ENCODE measurements around the gene USP32. TPM values are rescaled to one million over a fixed set of nuclear protein-coding genes. Genes with fewer than 3 reads are reported as not detected.

USP32 gene
- total RNA-seq, 1 experiment from 2014 or later, result 24.7 TPM

- DNase-seq, result no peak
- H3K36me3 ChIP-seq, result no peaks in the 10 kb centered on the region
- H3K27me3 ChIP-seq, result peaks cover 8% of the 10 kb centered on the region; the same call in 1 of the 2 replicates
- no peaks in the 10 kb centered on the region for H3K9me3 ChIP-seq
- no peak overlapping the region for H3K4me3 ChIP-seq
Observed at GRCh38 chr17:60138769-60139437, 253.0 kb downstream of the USP32 start.

DNA sequence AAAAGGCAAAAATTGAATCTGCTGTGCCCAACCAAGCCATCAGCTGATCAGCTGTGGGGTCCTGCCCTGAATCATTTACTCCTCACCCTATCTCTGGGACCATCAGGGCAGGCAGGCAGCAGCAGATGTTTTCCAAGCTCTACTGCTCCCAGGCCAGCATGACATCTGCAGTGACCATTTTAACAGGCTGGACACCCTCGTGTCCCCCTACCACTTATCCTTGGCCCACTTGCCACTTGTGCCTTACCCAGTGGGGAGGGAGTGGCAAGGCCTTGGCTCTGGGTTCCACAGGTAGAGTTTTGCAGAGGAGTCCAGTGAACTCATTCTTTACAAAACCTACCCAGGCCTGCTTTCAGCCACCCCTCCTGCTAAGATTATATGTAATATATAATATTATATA is 254.2 kb downstream of the USP32 start:
- Histone ChIP-seq H3K36me3 (no peaks in the 10 kb centered on the region), H3K9me3 (no peaks in the 10 kb centered on the region), H3K27me3 (peaks cover 8% of the 10 kb centered on the region; the same call in 1 of the 2 replicates), H3K4me3 (no peak overlapping the region)
- no peak for DNase-seq

GRCh38 chr17:60135951-60136666 is 255.8 kb downstream of the USP32 start:
- Histone ChIP-seq H3K4me3 (peak overlapping the region; percentile 65), H3K27me3 (peaks cover 8% of the 10 kb centered on the region; the same call in 1 of the 2 replicates), H3K9me3 (no peaks in the 10 kb centered on the region), H3K36me3 (no peaks in the 10 kb centered on the region)
- no peak for DNase-seq

GRCh38 chr17:60135151-60135950 is 256.6 kb downstream of the USP32 start:
- DNase-seq, result peak; percentile 92
- H3K36me3 ChIP-seq, result no peaks in the 10 kb centered on the region
- peaks cover 8% of the 10 kb centered on the region; the same call in 1 of the 2 replicates for H3K27me3 ChIP-seq
- H3K9me3 ChIP-seq, result no peaks in the 10 kb centered on the region
- peak overlapping the region; percentile 65 for H3K4me3 ChIP-seq

DNA sequence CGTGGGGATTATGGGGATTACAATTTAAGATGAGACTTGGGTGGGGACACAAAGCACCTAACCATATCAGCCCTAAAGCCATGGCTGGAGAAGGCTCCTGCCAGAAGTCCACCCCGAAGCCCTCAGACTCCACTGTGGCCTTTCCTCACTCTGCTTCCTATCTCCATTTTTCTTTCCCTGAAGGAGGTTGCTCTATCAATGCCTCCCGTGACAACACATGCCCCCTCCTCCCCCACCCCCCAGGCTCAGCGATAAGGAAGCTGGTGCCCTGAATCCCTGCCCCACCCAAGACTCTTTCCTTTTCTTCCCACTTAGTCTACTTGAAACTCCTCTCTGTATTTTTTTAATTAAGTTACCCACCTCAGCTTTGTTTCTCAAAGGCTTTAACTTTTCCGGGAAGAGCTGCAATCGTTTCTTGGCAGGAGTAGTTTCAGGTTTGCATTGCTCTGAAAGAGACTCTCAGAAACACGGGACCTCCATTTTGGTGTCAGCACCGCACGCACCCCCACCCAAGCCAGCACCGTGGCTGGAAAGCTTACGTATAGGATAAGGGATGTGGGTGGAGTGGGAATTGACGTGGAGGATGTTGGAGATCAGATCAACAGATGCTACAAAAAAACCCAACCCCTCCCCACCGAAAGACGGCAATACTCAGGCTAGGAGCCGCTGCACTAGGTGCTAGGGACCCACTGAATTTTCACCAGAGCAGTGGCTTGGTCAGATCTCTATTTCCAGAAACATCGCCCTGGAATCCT is 257.4 kb downstream of the USP32 start:
- Histone ChIP-seq H3K36me3 (no peaks in the 10 kb centered on the region), H3K27me3 (peaks cover 2% of the 10 kb centered on the region; the same call in 1 of the 2 replicates), H3K9me3 (no peaks in the 10 kb centered on the region), H3K4me3 (peak overlapping the region; percentile 65)
- DNase-seq, result no peak

DNA sequence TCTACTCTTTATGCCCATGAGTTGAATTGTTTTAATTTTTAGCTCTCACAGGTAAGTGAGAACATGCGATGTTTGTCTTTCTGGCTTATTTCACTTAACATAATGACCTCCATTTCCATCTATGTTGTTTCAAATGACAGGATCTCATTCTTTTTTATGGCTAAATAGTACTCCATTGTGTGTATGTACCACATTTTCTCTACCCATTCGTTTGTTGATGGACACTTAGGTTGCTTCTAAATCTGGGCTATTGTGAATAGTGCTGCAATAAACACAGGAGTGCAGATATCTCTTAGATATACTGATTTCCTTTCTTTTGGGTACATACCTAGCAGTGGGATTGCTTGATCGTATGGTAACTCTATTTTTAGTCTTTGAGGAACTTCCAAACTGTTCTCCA is 261.5 kb downstream of the USP32 start:
- Histone ChIP-seq H3K4me3 (no peak overlapping the region), H3K27me3 (peaks cover 5% of the 10 kb centered on the region; the same call in 1 of the 2 replicates), H3K36me3 (no peaks in the 10 kb centered on the region), H3K9me3 (no peaks in the 10 kb centered on the region)
- DNase-seq, result no peak

DNA sequence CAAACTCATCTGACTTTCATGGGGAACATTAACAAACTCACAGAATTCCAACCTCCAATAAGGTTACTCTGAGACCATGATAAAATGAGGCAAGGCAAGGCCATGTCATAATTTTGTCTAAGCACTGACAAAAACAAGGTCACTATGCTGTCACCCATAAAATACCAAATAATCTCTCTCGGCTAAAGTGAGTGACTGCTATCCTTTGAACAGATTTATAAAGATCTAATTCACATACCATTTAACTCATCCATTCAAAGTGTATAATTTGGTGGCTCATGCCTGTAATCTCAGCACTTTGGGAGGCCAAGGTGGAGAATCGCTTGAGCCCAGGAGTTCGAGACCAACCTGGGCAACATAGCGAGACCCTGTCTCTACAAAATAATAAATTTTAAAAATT is 262.8 kb downstream of the USP32 start:
- no peak overlapping the region for H3K4me3 ChIP-seq
- no peaks in the 10 kb centered on the region for H3K9me3 ChIP-seq
- peaks cover 5% of the 10 kb centered on the region; the same call in 1 of the 2 replicates for H3K27me3 ChIP-seq
- H3K36me3 ChIP-seq, result no peaks in the 10 kb centered on the region
- no peak for DNase-seq

Other genes starting within 250 kb of the USP32 start
- gene CA4, start 242.2 kb downstream of the USP32 start, total RNA-seq (2014; rRNA removed; shearing (Covaris generic); ENCODE audit: low replicate concordance), result 1.9 TPM in 1 of 2 replicates, not detected in the other
- not detected in 2 replicates for gene CHCT1, start 30.4 kb upstream of the USP32 start, total RNA-seq (2014; rRNA removed; shearing (Covaris generic); ENCODE audit: low replicate concordance)
- 18.0 and 56.4 TPM in 2 replicates for gene APPBP2, start 134.1 kb upstream of the USP32 start, total RNA-seq (2014; rRNA removed; shearing (Covaris generic); ENCODE audit: low replicate concordance)
- gene PPM1D, start 208.1 kb upstream of the USP32 start, total RNA-seq (2014; rRNA removed; shearing (Covaris generic); ENCODE audit: low replicate concordance), result 12.4 and 26.6 TPM in 2 replicates

Measured in MG63 (cell line).